HG02623 (cell line): ENCODE data around the gene ARVCF.

Source experiments
- ATAC-seq: cut with Tn5 transposase; IDR thresholded peaks from one replicate; pipeline ENCODE4 v1.9.1; 2021; ENCODE audit warnings: moderate library complexity; ENCODE audit not compliant: unreplicated experiment

Gene ARVCF

DNA sequence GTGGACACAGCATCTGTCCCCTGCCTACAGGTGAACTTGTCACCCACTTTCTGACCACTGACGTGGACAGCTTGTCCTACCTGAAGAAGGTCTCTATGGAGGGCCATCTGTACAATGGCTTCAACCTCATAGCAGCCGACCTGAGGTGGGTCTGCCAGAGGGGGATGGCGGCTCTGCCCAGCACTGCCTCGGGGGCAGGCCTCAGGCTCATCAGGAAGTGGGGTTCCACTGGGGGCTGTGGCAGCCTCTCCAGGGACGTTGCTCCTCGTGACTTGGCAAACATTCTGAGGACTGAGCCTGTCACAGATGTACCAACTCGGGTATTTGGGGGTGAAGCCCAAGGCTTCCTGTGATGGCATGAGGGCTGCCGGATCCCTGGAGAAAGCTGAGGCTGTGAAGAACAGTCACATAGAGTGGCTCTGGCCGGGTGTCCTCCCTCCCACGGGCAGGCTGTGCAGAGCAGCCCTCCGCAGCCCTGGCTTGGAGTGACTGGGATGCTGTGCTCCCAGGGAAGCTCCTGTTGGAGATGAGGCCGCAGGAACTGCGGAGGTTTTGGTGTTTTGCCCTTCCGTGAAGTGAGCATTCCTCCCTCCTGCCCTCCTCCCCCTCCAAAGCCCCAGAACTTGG, 36.9 kb upstream of the ARVCF start:
- ATAC-seq, result no peak

DNA sequence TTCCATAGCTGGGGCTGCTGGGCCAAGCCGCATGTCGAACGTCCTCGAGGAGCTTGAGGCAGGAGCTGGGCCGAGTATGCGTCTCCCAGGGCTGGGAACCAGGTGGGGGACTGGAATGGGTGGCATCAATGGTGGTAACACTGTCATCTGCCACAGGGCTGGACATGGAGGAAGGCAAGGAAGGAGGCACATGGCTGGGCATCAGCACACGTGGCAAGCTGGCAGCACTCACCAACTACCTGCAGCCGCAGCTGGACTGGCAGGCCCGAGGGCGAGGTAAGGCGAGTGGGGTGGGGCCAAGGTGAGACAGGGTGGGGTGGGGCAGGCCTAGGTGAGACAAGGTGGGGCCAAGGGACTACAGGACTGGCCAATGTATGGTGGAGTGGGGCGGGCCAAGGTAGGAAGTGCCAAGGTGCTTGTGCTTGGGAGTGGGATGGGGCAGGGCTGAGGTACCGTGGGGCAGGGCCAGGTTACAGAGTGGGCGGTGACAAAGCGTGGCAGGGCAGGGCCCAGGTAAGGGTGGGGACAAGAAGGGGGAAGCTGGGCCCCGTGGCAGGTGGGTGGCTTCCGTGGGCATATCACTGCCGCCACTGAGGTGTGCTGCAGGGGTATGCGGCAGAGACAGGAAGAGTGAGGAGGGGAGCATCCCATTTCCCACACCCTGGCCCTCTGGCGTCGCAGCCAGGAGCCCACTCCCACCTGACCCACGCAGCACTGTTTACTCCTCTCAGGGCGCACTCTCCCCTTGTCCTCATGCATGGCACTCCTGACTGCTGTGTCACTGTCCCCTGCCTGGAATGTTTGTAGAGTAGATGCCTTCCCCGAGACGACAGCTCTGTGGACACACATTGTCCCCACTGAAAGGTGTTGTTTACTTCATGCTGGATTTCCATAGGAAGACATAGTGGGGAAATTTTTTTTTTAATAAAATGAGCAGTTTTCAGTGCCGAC, 36.0 kb upstream of the ARVCF start:
- ATAC-seq, result no peak

DNA sequence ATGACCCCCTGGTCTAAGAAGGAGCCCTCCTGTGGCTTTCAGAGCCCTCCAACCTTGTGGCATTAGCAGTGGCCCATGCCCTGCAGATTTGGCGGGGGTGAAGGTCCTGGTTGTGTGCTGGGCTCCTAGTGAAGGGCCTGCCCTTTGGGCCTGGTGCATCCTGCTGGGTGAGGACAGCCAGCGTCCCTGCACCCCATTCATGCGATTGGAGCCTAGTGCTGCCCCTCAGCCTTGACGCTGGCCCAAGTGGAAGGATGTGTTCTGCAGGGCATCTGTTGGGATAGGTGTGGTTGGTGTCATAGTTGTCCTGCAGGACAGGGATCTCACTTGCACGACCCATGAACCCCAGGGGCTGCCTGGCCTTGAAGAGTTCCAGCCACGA, 35.3 kb upstream of the ARVCF start:
- ATAC-seq, result no peak

DNA sequence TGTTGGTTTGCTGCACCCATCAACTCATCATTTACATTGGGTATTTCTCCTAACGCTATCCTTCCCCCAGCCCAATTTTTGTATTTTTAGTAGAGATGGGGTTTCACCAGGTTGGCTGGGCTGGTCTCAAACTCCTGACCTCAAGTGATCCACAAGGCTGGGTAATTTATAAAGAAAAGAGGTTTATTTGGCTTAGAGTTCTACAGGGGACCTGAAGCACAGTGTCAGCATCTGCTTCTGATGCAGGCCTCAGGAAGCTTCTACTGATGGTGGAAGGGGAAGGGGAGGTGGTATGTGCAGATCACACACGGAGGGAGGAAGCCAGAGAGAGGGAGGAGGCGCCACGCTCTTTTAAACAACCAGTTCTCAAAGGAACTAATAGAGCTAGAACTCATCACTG, 30.1 kb upstream of the ARVCF start:
- no peak for ATAC-seq

DNA sequence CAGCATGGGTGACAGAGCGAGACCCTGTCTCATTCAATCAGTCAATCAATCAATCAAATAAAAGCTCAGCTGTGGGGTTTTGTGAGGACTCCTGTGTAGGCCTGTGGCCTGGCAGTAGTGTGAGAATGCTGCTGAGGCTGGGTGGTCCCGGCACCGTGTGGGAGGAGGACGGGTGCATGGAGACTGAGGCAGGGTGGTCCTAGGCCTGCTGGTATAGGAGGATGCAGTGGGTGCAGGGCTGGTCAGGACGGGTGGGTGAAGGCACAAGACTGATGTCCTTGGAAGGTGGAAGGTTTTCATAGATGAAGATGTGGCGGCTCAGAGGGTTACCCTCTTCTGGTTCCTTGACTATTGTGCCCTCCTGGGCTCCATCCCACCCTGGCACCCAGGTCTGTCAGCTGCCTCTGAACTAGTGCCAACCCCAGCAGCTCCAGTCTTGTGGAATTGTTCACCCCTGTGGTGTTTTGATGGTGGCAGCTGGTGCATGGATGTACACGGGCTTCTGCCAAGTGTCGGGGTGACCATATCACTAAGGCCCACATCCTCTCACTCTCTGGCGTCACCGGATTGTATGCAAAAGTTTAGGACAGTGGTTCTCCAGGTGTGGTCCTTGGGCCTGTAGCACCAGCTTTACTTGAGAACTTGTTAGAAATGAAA, 28.0 kb upstream of the ARVCF start:
- no peak for ATAC-seq

DNA sequence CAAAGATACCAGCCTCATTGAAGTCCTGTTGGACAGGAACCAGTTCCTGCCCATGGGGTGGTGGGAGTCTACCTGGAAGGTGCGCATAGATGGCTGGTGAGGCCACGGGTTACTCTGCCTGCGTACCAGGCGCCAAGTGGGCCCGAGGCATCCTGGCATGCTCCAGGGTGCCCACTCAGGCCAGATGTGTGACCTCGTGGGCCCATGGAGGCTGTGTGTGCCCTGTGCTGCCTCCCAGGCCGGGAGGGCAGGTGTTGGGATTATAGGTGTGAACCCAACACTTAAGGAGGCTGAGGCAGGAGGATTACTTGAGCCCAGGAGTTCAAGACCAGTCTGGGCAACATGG, 27.3 kb upstream of the ARVCF start:
- ATAC-seq, result no peak

DNA sequence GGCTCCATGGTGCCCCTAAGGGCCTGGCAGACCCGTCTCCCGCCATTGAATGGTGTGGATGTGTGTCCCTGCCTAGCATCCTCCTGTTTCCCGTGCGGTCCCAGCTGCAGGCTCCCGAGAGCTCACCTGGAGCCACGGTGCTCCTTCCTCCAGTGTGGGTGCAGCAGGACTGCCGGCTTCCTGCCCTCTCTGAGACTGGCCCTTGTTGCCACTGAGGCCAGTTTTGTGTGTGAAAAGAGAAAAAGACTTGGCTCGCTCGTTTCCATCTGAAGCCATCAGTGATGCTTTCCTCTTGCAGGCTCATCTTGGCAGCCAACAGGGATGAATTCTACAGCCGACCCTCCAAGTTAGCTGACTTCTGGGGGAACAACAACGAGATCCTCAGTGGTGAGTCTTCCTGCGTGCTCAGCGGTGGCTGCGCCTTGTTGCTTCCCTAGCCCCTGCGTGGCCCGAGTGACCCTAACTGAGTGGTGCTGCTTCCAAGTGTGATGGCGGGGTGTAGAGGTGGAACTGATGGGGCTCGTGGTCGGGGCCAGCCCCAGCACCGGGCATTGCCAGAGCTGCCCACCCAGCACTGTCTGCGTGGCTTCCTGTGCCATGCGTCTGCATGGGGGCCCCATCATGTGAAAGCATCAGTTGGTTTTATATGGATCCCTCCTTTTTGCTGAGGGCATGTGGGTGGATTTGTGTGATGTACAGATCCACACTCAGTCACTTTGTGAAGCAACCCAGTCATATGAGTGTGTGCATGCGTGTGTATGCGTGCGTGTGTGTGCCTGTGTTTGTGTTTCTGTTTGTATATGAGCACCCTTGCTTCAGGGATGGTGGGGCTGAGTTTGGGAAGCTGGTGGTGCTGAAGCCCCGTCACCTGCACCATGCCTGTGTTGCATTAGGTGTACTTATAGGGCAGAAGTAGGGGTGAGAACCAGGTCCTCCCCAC, 26.7 kb upstream of the ARVCF start:
- no peak for ATAC-seq

DNA sequence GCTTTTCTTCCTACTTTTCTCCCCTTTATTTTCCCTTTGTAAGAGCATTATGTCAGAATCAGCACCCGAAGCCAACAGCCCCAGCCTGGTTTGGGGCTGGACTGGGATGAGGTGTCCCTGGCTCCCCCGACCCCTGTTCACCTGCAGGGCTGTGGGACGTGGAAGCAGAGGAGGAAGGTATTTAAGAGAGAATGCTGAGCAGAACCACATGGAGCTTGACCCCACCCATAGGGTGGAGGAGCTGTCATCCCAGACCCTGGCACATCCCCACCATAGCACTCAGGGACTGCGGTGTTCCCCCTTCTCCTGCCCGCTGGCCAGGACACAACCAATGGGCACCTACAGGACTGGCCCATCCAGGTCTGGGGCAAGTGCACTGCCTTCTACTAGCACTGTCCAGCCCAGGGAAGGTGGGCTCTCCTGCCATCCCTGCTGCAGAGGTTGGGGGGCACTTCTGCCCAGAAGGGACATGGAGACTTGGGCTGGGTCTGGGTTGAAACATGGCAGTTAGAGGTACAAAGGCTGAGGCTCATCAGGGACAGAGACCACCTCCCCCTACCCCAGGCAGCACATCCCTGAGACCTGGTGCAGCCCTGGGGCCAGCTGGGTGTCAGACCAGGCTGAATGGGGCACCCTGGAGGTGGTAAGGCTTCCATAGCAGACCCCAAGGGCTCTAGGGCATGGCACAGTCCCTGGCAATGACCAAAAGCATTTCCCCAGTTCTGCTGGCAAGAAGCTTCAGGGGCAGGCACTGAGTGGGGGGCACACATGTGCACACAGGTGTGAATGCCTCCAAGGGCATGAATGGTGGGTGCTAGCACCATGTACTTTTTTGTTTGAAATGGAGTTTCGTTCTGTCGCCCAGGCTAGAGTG, 23.9 kb upstream of the ARVCF start:
- ATAC-seq, result no peak

DNA sequence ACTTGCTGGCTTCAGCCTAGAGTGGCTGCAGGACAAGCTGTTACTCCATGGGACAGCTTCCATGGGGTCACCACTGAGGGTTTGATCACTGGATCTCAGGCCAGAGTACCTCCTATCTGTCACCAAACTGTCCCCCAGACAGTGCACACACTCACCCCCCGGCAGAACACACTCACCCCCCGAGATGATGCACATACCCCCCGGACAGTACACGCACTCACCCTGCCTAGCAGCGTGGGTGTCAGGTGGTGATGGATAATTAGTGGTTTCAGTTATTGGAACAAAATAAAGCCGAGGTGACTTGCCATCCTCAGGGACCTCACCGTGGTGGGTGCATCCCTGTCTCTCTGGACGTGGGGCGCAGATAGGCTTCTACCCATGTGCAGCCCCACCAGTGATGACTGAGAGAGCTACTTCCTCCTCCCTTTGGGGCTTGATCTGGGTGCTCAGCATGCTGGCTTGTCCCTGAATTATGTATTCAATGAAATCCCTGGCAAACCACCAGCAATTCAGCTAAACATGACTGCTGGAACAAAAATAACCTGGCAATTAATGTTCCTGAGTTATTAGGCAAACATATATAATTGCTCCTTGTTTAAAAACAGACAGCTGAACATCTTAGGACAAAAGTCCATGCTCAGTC, 23.2 kb upstream of the ARVCF start:
- no peak for ATAC-seq

DNA sequence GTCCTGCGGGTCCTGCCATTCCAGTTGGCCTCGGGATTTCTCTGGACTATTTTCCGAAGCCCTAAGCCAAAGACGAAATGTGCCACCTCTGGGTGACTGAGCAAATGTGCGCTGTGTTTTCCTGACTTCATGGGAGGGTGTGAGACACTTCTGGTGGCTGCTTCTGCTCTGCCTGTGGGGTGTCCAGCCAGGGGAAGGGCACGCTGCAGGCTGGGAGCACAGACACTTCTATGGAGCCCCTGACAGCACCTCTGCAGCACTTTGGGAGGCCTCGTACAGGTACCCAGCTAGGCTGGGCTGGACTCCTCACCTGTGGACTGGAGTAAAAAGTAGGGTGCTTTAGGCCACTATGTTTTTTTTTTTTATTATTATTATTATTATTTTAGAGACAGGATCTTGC, 22.0 kb upstream of the ARVCF start:
- ATAC-seq, result no peak

DNA sequence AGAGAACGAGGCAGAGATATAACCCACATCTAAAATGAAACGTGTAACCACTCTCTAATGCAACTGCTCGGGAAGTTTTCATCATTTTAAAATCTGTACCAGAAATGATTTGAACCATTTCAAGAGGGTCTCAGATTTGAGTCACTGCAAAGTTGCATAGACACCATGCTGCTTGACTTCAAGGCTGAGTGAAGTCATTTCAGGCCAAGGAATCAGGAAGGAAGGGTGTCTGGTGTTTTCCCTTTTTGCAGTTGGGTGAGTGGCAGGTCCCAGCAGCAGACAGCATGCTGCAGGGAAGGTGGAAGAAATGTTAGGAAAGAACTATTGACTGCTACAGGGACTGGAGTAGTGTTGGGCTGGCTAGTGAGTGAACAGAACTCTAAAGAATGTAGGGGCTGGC, 20.8 kb upstream of the ARVCF start:
- ATAC-seq, result no peak

DNA sequence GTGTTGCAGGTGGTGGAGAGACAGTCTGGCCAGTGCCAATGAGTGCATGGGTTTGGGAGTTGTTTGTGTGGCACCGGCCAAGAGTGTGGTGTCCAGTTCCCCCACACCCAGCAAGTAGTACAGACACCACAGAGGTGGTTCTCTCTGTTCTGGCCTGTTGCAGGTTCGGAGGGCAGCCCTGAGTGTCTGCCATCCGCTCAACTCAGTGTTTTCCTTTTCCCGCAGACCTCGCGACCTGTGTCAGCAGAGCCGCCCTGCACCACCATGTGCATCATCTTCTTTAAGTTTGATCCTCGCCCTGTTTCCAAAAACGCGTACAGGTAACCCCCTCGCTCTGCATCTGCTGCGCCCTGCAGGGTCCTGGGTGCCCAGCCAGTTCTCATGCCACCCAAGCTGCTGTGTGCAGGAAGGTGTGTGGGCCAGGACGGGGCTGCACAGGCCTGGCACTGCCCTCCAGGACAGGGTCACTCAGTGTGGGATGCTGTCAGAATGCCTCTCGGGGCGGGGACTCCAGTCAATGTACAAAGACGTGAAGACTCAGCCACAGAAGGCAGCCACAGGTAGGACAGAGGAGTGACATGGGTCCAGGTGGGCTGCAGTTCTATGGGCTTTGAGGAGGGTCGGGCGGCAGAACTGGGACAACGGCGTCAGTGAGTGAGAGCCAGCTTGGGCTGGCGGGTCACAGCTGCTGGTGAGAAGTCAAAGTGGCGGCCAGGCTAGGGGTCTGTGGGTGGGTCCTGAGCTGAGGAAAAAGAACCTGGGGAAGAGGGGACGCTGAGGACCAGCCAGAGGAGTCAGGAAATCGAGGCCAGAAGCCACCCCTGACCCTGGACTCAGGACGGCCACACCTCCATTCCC, 20.1 kb upstream of the ARVCF start:
- no peak for ATAC-seq

DNA sequence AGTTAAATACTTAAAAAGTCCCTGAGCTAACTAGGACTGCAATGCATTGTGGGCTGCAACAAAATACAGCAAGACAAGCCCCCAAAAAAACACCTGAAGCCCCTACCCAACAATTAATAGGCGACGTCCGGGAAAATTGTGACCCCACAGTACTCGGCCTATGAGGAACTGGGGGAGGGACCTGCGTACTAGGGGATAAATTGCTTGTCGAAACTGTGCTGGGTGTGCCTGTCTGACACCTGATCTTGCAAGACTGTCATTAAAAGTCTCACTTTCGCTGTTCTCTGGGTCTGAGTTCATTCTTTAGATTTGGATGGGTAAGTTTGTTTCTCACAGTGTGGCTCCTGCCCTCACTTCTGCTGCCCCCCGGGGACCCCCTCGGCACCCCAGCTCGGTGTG, 19.5 kb upstream of the ARVCF start:
- no peak for ATAC-seq

DNA sequence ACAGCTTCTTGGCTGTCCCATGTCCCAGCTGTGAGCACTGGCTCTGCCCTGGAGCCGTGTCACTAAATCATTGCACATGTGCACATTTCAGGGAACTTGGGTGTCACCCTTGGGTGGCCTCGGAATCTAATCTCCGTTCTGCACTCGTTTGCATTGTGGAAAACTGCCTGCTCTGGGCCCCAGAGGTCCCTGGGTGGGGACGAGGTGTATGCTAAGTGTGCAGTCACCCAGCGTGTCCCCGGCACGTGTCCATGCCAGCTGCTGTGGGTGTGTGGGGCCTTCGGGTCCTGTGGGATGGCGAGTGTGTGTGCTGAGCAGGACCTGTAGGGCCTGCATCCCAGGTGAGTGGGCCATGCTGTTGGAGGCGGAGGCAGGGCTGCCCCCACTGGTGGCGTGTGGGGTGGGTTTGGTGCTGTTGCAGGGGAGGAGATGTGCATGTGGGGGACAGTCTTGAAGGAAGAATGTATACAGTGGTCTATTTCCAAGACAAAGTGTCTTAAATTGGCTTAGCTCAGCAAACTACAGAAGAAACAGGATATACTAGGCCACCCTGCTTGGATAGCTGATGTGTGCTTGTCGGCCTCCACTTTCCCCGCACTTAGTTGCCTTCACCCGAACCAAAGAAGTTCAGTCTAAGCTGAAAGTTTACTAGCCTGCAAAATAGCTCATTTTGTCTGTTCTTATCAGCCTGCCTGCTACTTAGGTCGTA, 18.9 kb upstream of the ARVCF start:
- ATAC-seq, result no peak

DNA sequence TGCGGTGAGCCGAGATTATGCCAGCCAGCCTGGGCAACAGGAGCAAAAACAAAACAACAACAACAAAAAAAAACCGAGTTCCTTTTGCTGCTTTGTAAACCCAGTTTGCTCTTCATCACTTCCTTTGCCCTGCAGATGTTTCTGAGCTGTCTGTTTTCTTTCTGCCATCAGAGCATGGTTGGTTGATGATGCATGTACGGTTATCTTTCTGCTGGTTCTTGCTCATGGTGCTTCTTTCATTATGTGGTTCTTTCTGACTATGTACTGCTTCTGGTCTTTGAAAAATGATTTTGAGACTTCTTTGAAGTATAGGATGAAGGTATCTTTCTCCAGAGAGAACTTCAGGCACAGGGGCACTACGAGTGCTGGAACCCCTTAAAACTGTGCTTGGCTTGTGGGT, 17.5 kb upstream of the ARVCF start:
- ATAC-seq, result no peak

DNA sequence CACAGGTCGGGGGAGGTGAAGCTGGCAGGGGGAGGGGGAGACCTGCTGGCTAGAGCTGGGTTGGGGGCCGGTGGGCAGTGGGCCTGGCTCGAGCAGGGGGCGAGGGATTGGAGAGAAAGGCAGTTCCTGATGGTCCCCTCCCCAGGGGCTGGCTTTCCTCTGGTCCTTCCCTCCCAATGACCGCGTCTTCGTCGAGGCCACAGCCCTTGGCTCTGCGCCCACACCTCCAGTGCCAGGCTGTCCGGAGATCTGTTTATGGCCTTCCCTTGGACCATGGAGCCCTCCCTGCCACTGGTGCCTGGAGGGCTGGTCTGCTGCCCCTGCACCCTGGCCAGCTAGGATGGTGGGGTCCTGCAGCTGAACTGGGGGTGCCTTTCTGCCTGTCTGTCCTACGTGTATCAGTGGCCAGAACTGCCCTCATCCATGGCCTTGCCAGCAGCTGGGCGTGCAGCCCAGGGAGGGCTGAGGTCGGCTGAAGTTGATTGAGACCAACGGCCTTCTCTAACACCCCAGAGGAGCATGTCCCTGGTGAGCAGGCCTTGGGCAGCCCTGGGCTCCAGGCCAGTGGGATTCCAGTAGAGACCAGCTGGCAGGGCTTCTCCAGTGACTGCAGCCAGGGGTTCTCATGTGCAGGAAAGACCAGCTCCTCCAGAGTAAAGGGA, 16.6 kb upstream of the ARVCF start:
- ATAC-seq, result no peak

DNA sequence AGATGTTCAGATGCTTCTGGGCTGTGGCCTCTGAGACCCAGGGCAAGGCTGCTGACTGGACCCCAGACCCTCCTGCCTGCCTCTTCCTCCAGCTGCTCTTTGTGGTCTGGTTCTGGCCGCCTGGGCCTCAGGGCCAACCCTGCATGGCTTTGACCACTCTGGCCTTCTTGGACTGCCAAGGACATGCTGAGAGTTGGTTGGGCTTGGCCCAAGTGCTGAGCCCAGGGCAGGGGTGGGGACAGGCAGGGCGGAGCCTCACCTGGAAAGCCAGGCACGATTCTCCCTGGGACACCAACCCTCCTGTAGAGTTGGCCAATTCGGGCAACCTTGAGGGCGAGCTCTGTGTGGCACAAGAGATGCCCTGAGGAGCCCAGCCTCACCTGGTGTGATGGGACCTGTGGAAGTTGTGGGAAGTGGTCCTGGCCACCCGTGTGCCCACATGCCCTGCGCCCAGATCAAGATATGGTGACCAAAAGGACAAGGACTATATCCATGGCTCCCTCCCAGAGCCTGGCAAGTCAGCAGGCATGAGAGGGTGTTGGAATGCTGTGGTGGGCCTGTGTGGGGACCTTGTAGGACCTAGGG, 15.9 kb upstream of the ARVCF start:
- no peak for ATAC-seq
